H9 (cell line): ENCODE measurements around the gene TSGA10IP. TPM values are rescaled to one million over a fixed set of nuclear protein-coding genes. Genes with fewer than 3 reads are reported as not detected.

Experiments used
- DNase-seq: peaks from one replicate; pipeline ENCODE4 v3.0.0-alpha.2; 2017
- H2AFZ ChIP-seq: one replicate; pipeline ENCODE4 v1.6.1; 2013; ENCODE audit warnings: mild to moderate bottlenecking, low read length, control low read depth, moderate library complexity
- H2AK5ac ChIP-seq: 2 replicates; pipeline ENCODE4 v1.6.1; 2013; ENCODE audit warnings: low read length, control low read depth, mixed read lengths; ENCODE audit not compliant: insufficient read length
- H2BK120ac ChIP-seq: one replicate; pipeline ENCODE4 v1.6.1; 2013; ENCODE audit warnings: low read depth, mild to moderate bottlenecking, low read length, control low read depth, inconsistent platforms; ENCODE audit not compliant: poor library complexity, severe bottlenecking
- H2BK12ac ChIP-seq: 2 replicates; pipeline ENCODE4 v1.6.1; 2013; ENCODE audit warnings: low read length, control low read depth, mixed read lengths, low read depth; ENCODE audit not compliant: insufficient read length
- H2BK15ac ChIP-seq: 2 replicates; pipeline ENCODE4 v1.6.1; 2013; ENCODE audit warnings: low read depth, low read length, control low read depth
- H2BK20ac ChIP-seq: one replicate; pipeline ENCODE4 v1.6.1; 2013; ENCODE audit warnings: low read depth, mild to moderate bottlenecking, low read length, control low read depth, inconsistent platforms; ENCODE audit not compliant: poor library complexity, severe bottlenecking
- H2BK5ac ChIP-seq: 2 replicates; pipeline ENCODE4 v1.6.1; 2013; ENCODE audit warnings: low read length, control low read depth, mixed read lengths; ENCODE audit not compliant: insufficient read length
- H3K14ac ChIP-seq: 2 replicates; pipeline ENCODE4 v1.6.1; 2013; ENCODE audit warnings: low read length, control low read depth; ENCODE audit not compliant: insufficient read depth
- H3K18ac ChIP-seq: 2 replicates; pipeline ENCODE4 v1.6.1; 2013; ENCODE audit warnings: low read depth, mild to moderate bottlenecking, mixed read lengths, low read length, control low read depth; ENCODE audit not compliant: insufficient read length
- H3K23ac ChIP-seq: 2 replicates; pipeline ENCODE4 v1.6.1; 2013; ENCODE audit warnings: low read length, control low read depth, mixed read lengths, low read depth; ENCODE audit not compliant: insufficient read length
- H3K23me2 ChIP-seq: 2 replicates; pipeline ENCODE4 v1.6.1; 2013; ENCODE audit warnings: low read depth, mild to moderate bottlenecking, mixed read lengths, low read length, control low read depth; ENCODE audit not compliant: insufficient read length, poor library complexity, severe bottlenecking
- H3K27ac ChIP-seq: 2 replicates; pipeline ENCODE4 v1.5.1; 2013; ENCODE audit warnings: low read length, control low read depth, mixed read lengths, low read depth; ENCODE audit not compliant: insufficient read length
- H3K27me3 ChIP-seq: 2 replicates; pipeline ENCODE4 v1.6.1; 2013; ENCODE audit warnings: low read length, control low read depth, inconsistent platforms; ENCODE audit not compliant: insufficient read depth
- H3K4ac ChIP-seq: 2 replicates; pipeline ENCODE4 v1.6.1; 2013; ENCODE audit warnings: low read depth, mild to moderate bottlenecking, control low read depth, inconsistent platforms, low read length, moderate library complexity
- H3K4me1 ChIP-seq: 2 replicates; pipeline ENCODE4 v1.6.1; 2013; ENCODE audit warnings: low read length, control low read depth, inconsistent platforms; ENCODE audit not compliant: insufficient read depth
- H3K4me2 ChIP-seq: 2 replicates; pipeline ENCODE4 v1.6.1; 2013; ENCODE audit warnings: low read length, control low read depth, mixed read lengths; ENCODE audit not compliant: insufficient read length, insufficient read depth
- H3K56ac ChIP-seq: 2 replicates; pipeline ENCODE4 v1.6.1; 2013; ENCODE audit warnings: low read depth, mild to moderate bottlenecking, mixed read lengths, low read length, control low read depth; ENCODE audit not compliant: insufficient read length
- H3K79me1 ChIP-seq: 2 replicates; pipeline ENCODE4 v1.6.1; 2013; ENCODE audit warnings: low read depth, mild to moderate bottlenecking, moderate library complexity, low read length, control low read depth, inconsistent platforms; ENCODE audit not compliant: insufficient read depth, poor library complexity, severe bottlenecking
- H3K79me2 ChIP-seq: 2 replicates; pipeline ENCODE4 v1.6.1; 2013; ENCODE audit warnings: low read length, control low read depth, inconsistent platforms; ENCODE audit not compliant: insufficient read depth
- H3K9ac ChIP-seq: 2 replicates; pipeline ENCODE4 v1.6.1; 2013; ENCODE audit warnings: low read length, control low read depth, mixed read lengths; ENCODE audit not compliant: insufficient read length; ENCODE audit errors: extremely low read depth
- H3K9me3 ChIP-seq: one replicate; pipeline ENCODE4 v1.6.1; 2013; ENCODE audit warnings: low read depth, low read length, inconsistent platforms; ENCODE audit not compliant: control insufficient read depth
- H3T11ph ChIP-seq: one replicate; pipeline ENCODE4 v1.6.1; 2013; ENCODE audit warnings: mild to moderate bottlenecking, low read length, control low read depth, inconsistent platforms
- H4K20me1 ChIP-seq: one replicate; pipeline ENCODE4 v1.6.1; 2013; ENCODE audit not compliant: control insufficient read depth, insufficient read length, insufficient read depth
- H4K5ac ChIP-seq: 2 replicates; pipeline ENCODE4 v1.6.1; 2013; ENCODE audit warnings: low read depth, mild to moderate bottlenecking, mixed read lengths, low read length, control low read depth; ENCODE audit not compliant: insufficient read length
- H4K8ac ChIP-seq: replicated peaks from 2 replicates; pipeline ENCODE4 v1.6.1; 2013; ENCODE audit warnings: low read length, control low read depth, mixed read lengths, low read depth; ENCODE audit not compliant: insufficient read length
- H4K91ac ChIP-seq: 2 replicates; pipeline ENCODE4 v1.6.1; 2013; ENCODE audit warnings: low read depth, mild to moderate bottlenecking, moderate library complexity, mixed read lengths, low read length, control low read depth; ENCODE audit not compliant: insufficient read length
- H3K27ac Mint-ChIP-seq, 3 experiments: 2 replicates in 2 of 3; 3 replicates in 1 of 3; pipeline ENCODE4 v1.8.0; 2020 to 2021; ENCODE audit warnings: mixed read lengths in 3 of 3, mild to moderate bottlenecking in 1 of 3, moderate library complexity in 1 of 3
- H3K27me3 Mint-ChIP-seq: 2 replicates; pipeline ENCODE4 v1.8.0; 2021; ENCODE audit warnings: low read depth, mild to moderate bottlenecking, moderate library complexity, mixed read lengths
- H3K36me3 Mint-ChIP-seq, 3 experiments: 2 replicates in 2 of 3; 3 replicates in 1 of 3; pipeline ENCODE4 v1.8.0; 2020 to 2021; ENCODE audit warnings: low read depth in 3 of 3, mixed read lengths in 3 of 3; ENCODE audit not compliant: insufficient read depth in 1 of 3
- H3K4me1 Mint-ChIP-seq, 2 experiments: 2 replicates each; pipeline ENCODE4 v1.8.0; 2020; ENCODE audit warnings: mixed read lengths in 2 of 2
- H3K4me3 Mint-ChIP-seq, 2 experiments: 2 replicates in 1 of 2; 3 replicates in 1 of 2; pipeline ENCODE4 v1.8.0; 2020 to 2021; ENCODE audit warnings: mild to moderate bottlenecking in 2 of 2, mixed read lengths in 2 of 2, moderate library complexity in 1 of 2
- H3K9me3 Mint-ChIP-seq, 2 experiments: 2 replicates in 1 of 2; 3 replicates in 1 of 2; pipeline ENCODE4 v1.8.0; 2020; ENCODE audit warnings: mild to moderate bottlenecking in 2 of 2, mixed read lengths in 2 of 2, moderate library complexity in 1 of 2
- CTCF ChIP-seq: fragments of 200-600 bp; sonication (generic); conservative IDR thresholded peaks from 3 replicates; pipeline ENCODE4 v1.8.0; 2021; ENCODE audit warnings: antibody characterized with exemption, mild to moderate bottlenecking
- WGBS: extraction: QIAGEN DNeasy Blood & Tissue Kit; methylation state at CpG from one replicate; pipeline ENCODE4 v1.1.7; 2013; ENCODE audit warnings: missing lambda C conversion rate, low lambda C conversion rate, mixed read lengths; ENCODE audit not compliant: insufficient read length; ENCODE audit errors: extremely low coverage; 5-methylcytosine and 5-hydroxymethylcytosine counted together
- total RNA-seq: library from RNA; stranded (reverse); gene quantifications from 2 replicates; pipeline ENCODE4 v1.2.1, GENCODE V29; 2021

TSGA10IP gene
- total RNA-seq, 1 experiment from 2014 or later: 2.2 TPM

- no CpG with 5 or more reads among the region's 34 CpGs for WGBS
- no peaks in the 10 kb centered on the region for H3K9me3 Mint-ChIP-seq
Observed at GRCh38 chr11:65978391-65979238, 33.3 kb downstream of the TSGA10IP start.

More at GRCh38 chr11:65978391-65979238, 33.3 kb downstream of the TSGA10IP start:
- H2BK120ac ChIP-seq: no peak overlapping the region
- no peaks in the 10 kb centered on the region for H4K20me1 ChIP-seq
- no peak for DNase-seq
- no peak overlapping the region for H3K9ac ChIP-seq
- no peak overlapping the region for H4K5ac ChIP-seq
- Mint-ChIP-seq H3K36me3 (peaks cover 16 to 42% (median 40%) of the 10 kb centered on the region in 3 experiments; a peak in 6 of 7 replicates), H3K4me1 (no peaks in the 10 kb centered on the region), H3K27me3 (no peaks in the 10 kb centered on the region; the same call in 1 of the 2 replicates), H3K27ac (no peak overlapping the region), H3K4me3 (no peak overlapping the region)
- H2BK5ac ChIP-seq: no peak overlapping the region
- no peak overlapping the region for H3T11ph ChIP-seq
- H4K91ac ChIP-seq: no peak overlapping the region
- H2AK5ac ChIP-seq: no peak overlapping the region
- no peak overlapping the region for H3K14ac ChIP-seq
- H3K27ac ChIP-seq: no peak overlapping the region
- H3K79me1 ChIP-seq: no peaks in the 10 kb centered on the region
- no peak overlapping the region for H2BK15ac ChIP-seq
- H2AFZ ChIP-seq: no peak overlapping the region
- TF ChIP-seq CTCF: no peak
- H2BK20ac ChIP-seq: no peak overlapping the region
- no peaks in the 10 kb centered on the region for H3K23me2 ChIP-seq
- no peak overlapping the region for H3K4ac ChIP-seq
- no peaks in the 10 kb centered on the region for H3K9me3 ChIP-seq
- H3K18ac ChIP-seq: no peak overlapping the region
- no peak overlapping the region for H3K23ac ChIP-seq
- H3K56ac ChIP-seq: no peak overlapping the region
- no peaks in the 10 kb centered on the region for H3K4me1 ChIP-seq
- H3K4me2 ChIP-seq: no peak overlapping the region
- no peak overlapping the region for H4K8ac ChIP-seq
- no peaks in the 10 kb centered on the region for H3K27me3 ChIP-seq
- H2BK12ac ChIP-seq: no peak overlapping the region
- H3K79me2 ChIP-seq: no peaks in the 10 kb centered on the region
